PC-9 (cell line): ENCODE results near the gene MRPS25. TPM values are rescaled to one million over a fixed set of nuclear protein-coding genes. Genes with fewer than 3 reads are reported as not detected.

Source experiments
- BruUV-seq: library from RNA; stranded (reverse); fragments of 400-500 nt; replicated peaks from 2 replicates; lab custom pipeline; 2021; lab: Mats Ljungman, UMichigan
- CTCF ChIA-PET: fragments of 300-600 bp; sonication (Branson Sonifier 250); formaldehyde crosslinking; loops from one replicate; lab custom pipeline; 2022; ENCODE audit warnings: antibody characterized with exemption; lab: Charles Lee
- POLR2A ChIA-PET: fragments of 300-600 bp; sonication (Branson Sonifier 250); formaldehyde crosslinking; loops from one replicate; lab custom pipeline; 2022; ENCODE audit warnings: antibody characterized with exemption; ENCODE audit not compliant: unreplicated experiment; lab: Charles Lee
- DNase-seq, 2 experiments: peaks; one replicate each; pipeline versions ENCODE4 v3.0.0 to v3.0.0-alpha.2; 2015 to 2022; ENCODE audit warnings: mixed read lengths in 1 of 2
- H2AFZ ChIP-seq: fragments of 200-600 bp; sonication (generic); 2 replicates; pipeline ENCODE4 v1.8.1; 2017; ENCODE audit warnings: antibody characterized with exemption
- H3F3A ChIP-seq: fragments of 200-600 bp; sonication (generic); 2 replicates; pipeline ENCODE4 v1.8.1; 2017; ENCODE audit warnings: antibody characterized with exemption, mild to moderate bottlenecking, low read depth; ENCODE audit not compliant: insufficient read depth
- H3K27ac ChIP-seq: fragments of 200-600 bp; sonication (generic); 2 replicates; pipeline ENCODE4 v1.6.1; 2016; ENCODE audit warnings: mixed run types
- H3K27me3 ChIP-seq: fragments of 200-600 bp; sonication (generic); 2 replicates; pipeline ENCODE4 v1.6.1; 2016; ENCODE audit warnings: low read depth, mixed run types; ENCODE audit not compliant: insufficient read depth
- H3K36me3 ChIP-seq: fragments of 200-600 bp; sonication (generic); 2 replicates; pipeline ENCODE4 v1.6.1; 2016; ENCODE audit warnings: low read depth, mixed run types
- H3K4me1 ChIP-seq: fragments of 200-600 bp; sonication (generic); replicated peaks from 2 replicates; pipeline ENCODE4 v1.6.1; 2016; ENCODE audit warnings: mixed run types; ENCODE audit not compliant: insufficient read depth
- H3K4me2 ChIP-seq: fragments of 200-600 bp; sonication (generic); 2 replicates; pipeline ENCODE4 v1.6.1; 2017; ENCODE audit warnings: mixed run types
- H3K4me3 ChIP-seq: fragments of 200-600 bp; sonication (generic); 2 replicates; pipeline ENCODE4 v1.6.1; 2016; ENCODE audit warnings: mixed run types
- H3K79me2 ChIP-seq: fragments of 200-600 bp; sonication (generic); 2 replicates; pipeline ENCODE4 v1.6.1; 2017; ENCODE audit warnings: low read depth, mixed run types
- H3K9me2 ChIP-seq: fragments of 200-600 bp; sonication (generic); 2 replicates; pipeline ENCODE4 v1.8.1; 2017; ENCODE audit warnings: mild to moderate bottlenecking; ENCODE audit not compliant: insufficient read depth
- H3K9me3 ChIP-seq: fragments of 200-600 bp; sonication (generic); 2 replicates; pipeline ENCODE4 v1.8.1; 2016; ENCODE audit warnings: low read depth; ENCODE audit not compliant: insufficient read depth
- H4K20me1 ChIP-seq: fragments of 200-600 bp; sonication (generic); 2 replicates; pipeline ENCODE4 v1.8.1; 2017; ENCODE audit not compliant: insufficient read depth
- CTCF ChIP-seq: fragments of 200-600 bp; sonication (generic); conservative IDR thresholded peaks from 2 replicates; pipeline ENCODE4 v1.6.1; 2017; ENCODE audit warnings: mixed run types, antibody characterized with exemption, mild to moderate bottlenecking, moderate library complexity
- EZH2 ChIP-seq: fragments of 200-600 bp; sonication (generic); IDR thresholded peaks from 2 replicates; pipeline ENCODE4 v1.8.0; 2017; ENCODE audit warnings: antibody characterized with exemption, low read depth
- intact Hi-C: fragments of 100-400 bp; cut with micrococcal nuclease; formaldehyde crosslinking; loops from one replicate; pipeline ENCODE4 v1.10.0; 2022; ENCODE audit not compliant: unreplicated experiment
- total RNA-seq: library from RNA; stranded (reverse); gene quantifications from 2 replicates; pipeline ENCODE4 v1.2.3, GENCODE V29; 2021

Gene MRPS25
- total RNA-seq, 1 experiment from 2014 or later = 47.8 TPM

- Histone ChIP-seq H2AFZ (no peak overlapping the region), H3K9me3 (no peaks in the 10 kb centered on the region), H3K36me3 (no peaks in the 10 kb centered on the region), H3K79me2 (no peaks in the 10 kb centered on the region), H3K27me3 (peaks cover 11% of the 10 kb centered on the region; the same call in 1 of the 2 replicates), H3K4me2 (peak overlapping the region; percentile 34; the same call in 1 of the 2 replicates), H4K20me1 (no peaks in the 10 kb centered on the region), H3K27ac (no peak overlapping the region), H3K4me1 (no peaks in the 10 kb centered on the region), H3K9me2 (no peaks in the 10 kb centered on the region), H3F3A (no peaks in the 10 kb centered on the region), H3K4me3 (no peak overlapping the region)
- BruUV-seq = no TSS peak
- peak in 1 of 2 experiments; percentile 62 for DNase-seq
- TF ChIP-seq EZH2 = no peak
- TF ChIP-seq CTCF = peak; percentile 94
- intact Hi-C loops = loop anchor here (5.0 to 10.0 kb wide), 5 partner anchors 99 to 1447 kb away; partner anchors contain the start of gene CAPN7
- POLR2A ChIA-PET = no interaction called here
- CTCF ChIA-PET = interaction anchor here (0.6 to 0.7 kb wide), 3 partner anchors 20 to 477 kb away, joined by 3 to 7 read pairs (median 4); no protein-coding TSS in a partner anchor
Observed at GRCh38 chr3:15108082-15108545, 43.0 kb upstream of the MRPS25 start.

GRCh38 chr3:15107075-15107947 lies 42.2 kb upstream of the MRPS25 start:
- no peak for TF ChIP-seq EZH2
- no peak for TF ChIP-seq CTCF
- no peak overlapping the region for H2AFZ ChIP-seq
- no peaks in the 10 kb centered on the region for H3K36me3 ChIP-seq
- no peak overlapping the region for H3K27ac ChIP-seq
- H3K4me1 ChIP-seq = no peaks in the 10 kb centered on the region
- no peaks in the 10 kb centered on the region for H4K20me1 ChIP-seq
- no peak overlapping the region for H3K4me2 ChIP-seq
- H3K79me2 ChIP-seq = no peaks in the 10 kb centered on the region
- no peaks in the 10 kb centered on the region; the same call in 1 of the 2 replicates for H3F3A ChIP-seq
- H3K9me2 ChIP-seq = no peaks in the 10 kb centered on the region
- H3K9me3 ChIP-seq = no peaks in the 10 kb centered on the region
- ChIA-PET POLR2A (interaction anchor here (0.7 kb wide), 1 partner anchor 1217 kb away, joined by 3 read pairs; no protein-coding TSS in a partner anchor), CTCF (interaction anchor here (0.7 kb wide), 1 partner anchor 478 kb away, joined by 3 read pairs; no protein-coding TSS in a partner anchor)
- H3K27me3 ChIP-seq = peaks cover 11% of the 10 kb centered on the region; the same call in 1 of the 2 replicates
- intact Hi-C loops = loop anchor here (5.0 to 10.0 kb wide), 5 partner anchors 100 to 1447 kb away; partner anchors contain the start of gene CAPN7
- no peak for DNase-seq
- H3K4me3 ChIP-seq = no peak overlapping the region
- BruUV-seq = no TSS peak

- CTCF ChIA-PET = interaction anchor here (0.6 kb wide), 1 partner anchor 119 kb away, joined by 3 read pairs; no protein-coding TSS in a partner anchor
Observed at GRCh38 chr3:15102836-15103235, 37.7 kb upstream of the MRPS25 start.

More at GRCh38 chr3:15102836-15103235, 37.7 kb upstream of the MRPS25 start:
- TF ChIP-seq EZH2 = no peak
- TF ChIP-seq CTCF = no peak
- intact Hi-C loops = loop anchor here (10.0 kb wide), 3 partner anchors 712 to 1452 kb away; no protein-coding TSS in a partner anchor
- POLR2A ChIA-PET = interaction anchor here (0.5 kb wide), 1 partner anchor 932 kb away, joined by 3 read pairs; no protein-coding TSS in a partner anchor
- Histone ChIP-seq H3K79me2 (peaks cover 11% of the 10 kb centered on the region), H3K27me3 (no peaks in the 10 kb centered on the region), H3K27ac (no peak overlapping the region), H3K4me2 (no peak overlapping the region), H3F3A (no peaks in the 10 kb centered on the region; the same call in 1 of the 2 replicates), H3K4me3 (no peak overlapping the region), H3K4me1 (peaks cover 9% of the 10 kb centered on the region), H3K9me3 (no peaks in the 10 kb centered on the region), H3K9me2 (no peaks in the 10 kb centered on the region), H2AFZ (no peak overlapping the region), H4K20me1 (no peaks in the 10 kb centered on the region), H3K36me3 (no peaks in the 10 kb centered on the region)
- DNase-seq = no peak
- no TSS peak for BruUV-seq
